B cell (primary cell): ENCODE data around the gene CD96.

Source experiments
- EZH2 ChIP-seq: IDR thresholded peaks from 2 replicates; pipeline ENCODE4 v1.6.1; 2012; ENCODE audit warnings: borderline replicate concordance, low read depth, mild to moderate bottlenecking, moderate library complexity, low read length; ENCODE audit not compliant: insufficient read depth, poor library complexity, severe bottlenecking
- TF ChIP-seq, protein P1 (sequence below): fragments of 200-600 bp; IDR thresholded peaks from one replicate; pipeline ENCODE4 v1.8.0; 2022; ENCODE audit warnings: antibody characterized with exemption, mild to moderate bottlenecking

DNA sequence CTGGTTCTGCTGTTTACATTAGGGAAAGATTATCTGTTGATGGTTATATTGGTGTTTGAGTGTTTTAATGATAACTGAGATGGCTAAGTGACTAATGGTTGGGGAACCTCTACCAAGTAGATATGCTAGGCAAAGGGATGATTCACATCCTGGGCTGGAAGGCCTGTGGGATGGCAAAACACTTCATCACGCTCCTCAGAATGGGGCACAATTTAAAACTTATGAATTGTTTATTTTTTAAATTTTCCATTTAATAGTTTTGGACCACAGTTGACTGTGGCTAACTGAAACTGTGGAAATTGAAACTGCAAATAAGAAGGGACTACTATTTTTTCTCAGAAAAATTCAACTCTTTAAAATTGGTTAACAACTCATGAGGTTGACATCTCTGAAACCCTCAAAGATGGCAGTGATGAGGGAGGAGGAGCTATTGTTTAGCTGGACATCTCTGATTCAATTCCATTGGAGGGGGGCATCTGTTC, 153.7 kb downstream of the CD96 start:
- TF ChIP-seq, protein P1, sequence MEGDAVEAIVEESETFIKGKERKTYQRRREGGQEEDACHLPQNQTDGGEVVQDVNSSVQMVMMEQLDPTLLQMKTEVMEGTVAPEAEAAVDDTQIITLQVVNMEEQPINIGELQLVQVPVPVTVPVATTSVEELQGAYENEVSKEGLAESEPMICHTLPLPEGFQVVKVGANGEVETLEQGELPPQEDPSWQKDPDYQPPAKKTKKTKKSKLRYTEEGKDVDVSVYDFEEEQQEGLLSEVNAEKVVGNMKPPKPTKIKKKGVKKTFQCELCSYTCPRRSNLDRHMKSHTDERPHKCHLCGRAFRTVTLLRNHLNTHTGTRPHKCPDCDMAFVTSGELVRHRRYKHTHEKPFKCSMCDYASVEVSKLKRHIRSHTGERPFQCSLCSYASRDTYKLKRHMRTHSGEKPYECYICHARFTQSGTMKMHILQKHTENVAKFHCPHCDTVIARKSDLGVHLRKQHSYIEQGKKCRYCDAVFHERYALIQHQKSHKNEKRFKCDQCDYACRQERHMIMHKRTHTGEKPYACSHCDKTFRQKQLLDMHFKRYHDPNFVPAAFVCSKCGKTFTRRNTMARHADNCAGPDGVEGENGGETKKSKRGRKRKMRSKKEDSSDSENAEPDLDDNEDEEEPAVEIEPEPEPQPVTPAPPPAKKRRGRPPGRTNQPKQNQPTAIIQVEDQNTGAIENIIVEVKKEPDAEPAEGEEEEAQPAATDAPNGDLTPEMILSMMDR, result no peak
- TF ChIP-seq EZH2, result no peak
